Fibroblast of lung (primary cell): Measurements from ENCODE around the gene ANP32E. TPM values are rescaled to one million over a fixed set of nuclear protein-coding genes. Genes with fewer than 3 reads are reported as not detected.

Experiments used
- DNase-seq, 2 donors: peaks; one replicate each; pipeline versions ENCODE4 v3.0.0 to v3.0.0-alpha.2; 2010; ENCODE audit warnings: low read depth in 2 of 2
- H2AFZ ChIP-seq: 2 replicates; pipeline ENCODE4 v1.5.1; 2012; ENCODE audit warnings: low read length, control low read depth, inconsistent platforms
- H3K27ac ChIP-seq: 2 replicates; pipeline ENCODE4 v1.5.1; 2011; ENCODE audit warnings: low read length, control low read depth; ENCODE audit not compliant: insufficient read depth
- H3K27me3 ChIP-seq: 2 replicates; pipeline ENCODE4 v1.5.1; 2011; ENCODE audit warnings: mild to moderate bottlenecking, low read length; ENCODE audit not compliant: control insufficient read depth, insufficient read depth
- H3K36me3 ChIP-seq: 2 replicates; pipeline ENCODE4 v1.5.1; 2011; ENCODE audit warnings: low read length; ENCODE audit not compliant: control insufficient read depth, insufficient read depth
- H3K4me1 ChIP-seq: 2 replicates; pipeline ENCODE4 v1.5.1; 2011; ENCODE audit warnings: low read length; ENCODE audit not compliant: control insufficient read depth, insufficient read depth; ENCODE audit errors: extremely low read depth
- H3K4me2 ChIP-seq: 2 replicates; pipeline ENCODE4 v1.5.1; 2011; ENCODE audit warnings: low read length, control low read depth; ENCODE audit not compliant: insufficient read depth; ENCODE audit errors: extremely low read depth
- H3K4me3 ChIP-seq, 4 experiments: fragments of 200-600 bp in 1 of 4; sonication (generic) in 1 of 4; replicated peaks in 1 of 4; 2 replicates each; pipeline ENCODE4 v1.5.1; 2011 to 2016; ENCODE audit warnings: low read length in 4 of 4, low read depth in 3 of 4, mild to moderate bottlenecking in 3 of 4, control low read depth in 2 of 4, inconsistent platforms in 1 of 4, mixed read lengths in 1 of 4; ENCODE audit not compliant: insufficient read depth in 1 of 4; ENCODE audit errors: control extremely low read depth in 1 of 4
- H3K79me2 ChIP-seq: 2 replicates; pipeline ENCODE4 v1.5.1; 2012; ENCODE audit warnings: mild to moderate bottlenecking, low read length, inconsistent platforms; ENCODE audit not compliant: control insufficient read depth, insufficient read depth
- H3K9ac ChIP-seq: 2 replicates; pipeline ENCODE4 v1.5.1; 2011; ENCODE audit warnings: mild to moderate bottlenecking, low read length, control low read depth; ENCODE audit not compliant: insufficient read depth
- H3K9me3 ChIP-seq: 2 replicates; pipeline ENCODE4 v1.5.1; 2012; ENCODE audit warnings: low read depth, low read length; ENCODE audit not compliant: control insufficient read depth, insufficient read depth
- H4K20me1 ChIP-seq: 2 replicates; pipeline ENCODE4 v1.5.1; 2011; ENCODE audit warnings: low read length; ENCODE audit not compliant: control insufficient read depth, insufficient read depth; ENCODE audit errors: extremely low read depth
- CTCF ChIP-seq, 2 donors: IDR thresholded peaks in 1 of 2; conservative IDR thresholded peaks in 1 of 2; 1 replicate in 1 of 2; 2 replicates in 1 of 2; pipeline ENCODE4 v1.5.1; 2011 to 2012; ENCODE audit warnings: low read length in 2 of 2, control low read depth in 1 of 2, inconsistent platforms in 1 of 2, low read depth in 1 of 2, mild to moderate bottlenecking in 1 of 2
- EZH2 ChIP-seq: IDR thresholded peaks from 2 replicates; pipeline ENCODE4 v1.5.1; 2012; ENCODE audit warnings: low read length, control low read depth, mild to moderate bottlenecking; ENCODE audit errors: missing control alignments
- polyA plus RNA-seq, 2 donors: library from polyadenylated mRNA; depleted of rRNA in 1 of 2; stranded (reverse) in 1 of 2; unstranded in 1 of 2; fragments of >200 nt; gene quantifications; 2 replicates each; pipeline ENCODE4 v1.2.1, GENCODE V29; 2011 to 2012; ENCODE audit warnings: missing spikeins in 1 of 2
- total RNA-seq: library from RNA; depleted of rRNA; stranded (reverse); fragments of >200 nt; gene quantifications from 2 replicates; pipeline ENCODE4 v1.2.1, GENCODE V29; 2014

ANP32E gene
- total and polyA plus RNA-seq, 2 donors (not counting 1 experiment from before 2014, with no cell fraction given), result 22.4 to 24.6 TPM

GRCh38 chr1:150256554-150257341, 20.8 kb upstream of the ANP32E start:
- peak overlapping the region; percentile 44 for H2AFZ ChIP-seq
- peak overlapping the region; percentile 77 for H3K4me2 ChIP-seq
- H3K27me3 ChIP-seq, result peaks cover 22% of the 10 kb centered on the region
- H4K20me1 ChIP-seq, result no peaks in the 10 kb centered on the region
- no peaks in the 10 kb centered on the region for H3K9me3 ChIP-seq
- H3K4me3 ChIP-seq, result peak overlapping the region in 1 of 4 experiments; percentile 2
- H3K9ac ChIP-seq, result no peak overlapping the region
- H3K79me2 ChIP-seq, result no peaks in the 10 kb centered on the region
- no peak overlapping the region for H3K27ac ChIP-seq
- H3K36me3 ChIP-seq, result no peaks in the 10 kb centered on the region
- TF ChIP-seq EZH2, result no peak
- TF ChIP-seq CTCF (conservative IDR thresholded peaks at IDR 0.05 in 1 of 2, IDR thresholded peaks at IDR 0.05 in 1 of 2; ENCODE audit: low read depth in 1 of 2, low read length in 2 of 2), result no peak
- peak in 1 of 2 donors; percentile 23 for DNase-seq
- peaks cover 9% of the 10 kb centered on the region for H3K4me1 ChIP-seq

- Histone ChIP-seq H3K4me2 (peak overlapping the region; percentile 77), H3K9ac (no peak overlapping the region), H3K79me2 (no peaks in the 10 kb centered on the region), H3K27me3 (peaks cover 22% of the 10 kb centered on the region), H2AFZ (peak overlapping the region; percentile 44), H3K36me3 (no peaks in the 10 kb centered on the region), H3K4me1 (peaks cover 9% of the 10 kb centered on the region), H3K4me3 (peak overlapping the region in 1 of 4 experiments; percentile 2), H4K20me1 (no peaks in the 10 kb centered on the region), H3K9me3 (no peaks in the 10 kb centered on the region), H3K27ac (no peak overlapping the region)
- TF ChIP-seq EZH2, result no peak
- DNase-seq, result no peak
These were observed 20.3 kb upstream of the ANP32E start for GRCh38 chr1:150256198-150256553.

- Histone ChIP-seq H2AFZ (no peak overlapping the region), H3K9me3 (no peaks in the 10 kb centered on the region), H3K4me2 (no peak overlapping the region), H3K36me3 (no peaks in the 10 kb centered on the region), H3K27me3 (no peaks in the 10 kb centered on the region), H3K4me3 (no peak overlapping the region), H4K20me1 (no peaks in the 10 kb centered on the region), H3K9ac (no peak overlapping the region), H3K4me1 (no peaks in the 10 kb centered on the region), H3K79me2 (no peaks in the 10 kb centered on the region), H3K27ac (no peak overlapping the region)
- TF ChIP-seq EZH2, result no peak
- TF ChIP-seq CTCF (conservative IDR thresholded peaks at IDR 0.05 in 1 of 2, IDR thresholded peaks at IDR 0.05 in 1 of 2; ENCODE audit: low read depth in 1 of 2, low read length in 2 of 2), result no peak
- DNase-seq, result no peak
These were observed 14.0 kb upstream of the ANP32E start for GRCh38 chr1:150249936-150250335.
